Measurements from ENCODE around the gene MCM6. TPM values are rescaled to one million over a fixed set of nuclear protein-coding genes. Genes with fewer than 3 reads are reported as not detected.
A peak's percentile ranks its signal among the peaks of the same experiment; 100 is the strongest.

Gene MCM6
- total and polyA plus RNA-seq, 2 experiments from 2014 or later: 74.7 to 133 TPM

- H2AFZ ChIP-seq: peak overlapping the region; percentile 28
- TF ChIP-seq POLR2AphosphoS5 (IDR thresholded peaks at IDR 0.05; ENCODE audit: low read depth) (no peak), ZNF462 (CRISPR knock-in tag; IDR thresholded peaks at IDR 0.05) (0 out of 2 replicates have a peak, but pooled peaks have one; percentile 9)
- no peak for ATAC-seq
Measured at GRCh38 chr2:135890835-135891234, 14.6 kb upstream of the MCM6 start.

GRCh38 chr2:135890149-135890548 is 13.9 kb upstream of the MCM6 start:
- DNase-seq (ENCODE audit: low spot score) (no peak), ATAC-seq (no peak)
- Mint-ChIP-seq H3K27me3 (ENCODE audit: insufficient read depth, low read depth, poor library complexity) (no peaks in the 10 kb centered on the region), H3K27ac (no peak overlapping the region), H3K4me1 (peaks cover 11% of the 10 kb centered on the region; the same call in 2 of the 3 replicates), H3K4me3 (no peak overlapping the region), H3K36me3 (ENCODE audit: low read depth) (peaks cover 15% of the 10 kb centered on the region; the same call in 2 of the 3 replicates), H3K9me3 (peaks cover 15% of the 10 kb centered on the region)
- Histone ChIP-seq H3K4me3 (no peak overlapping the region), H3K36me3 (ENCODE audit: insufficient read depth) (no peaks in the 10 kb centered on the region), H2AFZ (peak overlapping the region; percentile 28), H3K4me1 (ENCODE audit: insufficient read depth) (peaks cover 10% of the 10 kb centered on the region), H4K20me1 (replicated peaks; ENCODE audit: insufficient read depth) (no peaks in the 10 kb centered on the region), H3K4me2 (no peak overlapping the region), H3K9me2 (ENCODE audit: insufficient read depth) (peaks cover 16% of the 10 kb centered on the region; the same call in 1 of the 2 replicates), H3K79me2 (replicated peaks; ENCODE audit: insufficient read depth) (no peaks in the 10 kb centered on the region), H3F3A (replicated peaks; ENCODE audit: low read depth) (0 out of 2 replicates have a peak, but pooled peaks cover 11% of the 10 kb centered on the region), H3K27ac (ENCODE audit: low read depth) (no peak overlapping the region), H3K27me3 (ENCODE audit: insufficient read depth) (no peaks in the 10 kb centered on the region)
- TF ChIP-seq EZH2phosphoT487 (IDR thresholded peaks at IDR 0.05; ENCODE audit: unreplicated experiment) (no peak), ETS1 (IDR thresholded peaks at IDR 0.05) (no peak), ZNF462 (CRISPR knock-in tag; IDR thresholded peaks at IDR 0.05) (no peak)

More at GRCh38 chr2:135890835-135891234, 14.6 kb upstream of the MCM6 start:
- peaks cover 16% of the 10 kb centered on the region; the same call in 1 of the 2 replicates for H3K9me2 ChIP-seq (ENCODE audit: insufficient read depth)
- no peak overlapping the region; the same call in 1 of the 2 replicates for H3K4me2 ChIP-seq
- H3K27ac ChIP-seq (ENCODE audit: low read depth): peak overlapping the region; percentile 86
- no peaks in the 10 kb centered on the region for H4K20me1 ChIP-seq (replicated peaks; ENCODE audit: insufficient read depth)
- no peak overlapping the region for H3K27ac Mint-ChIP-seq
- no peaks in the 10 kb centered on the region for H3K27me3 Mint-ChIP-seq (ENCODE audit: insufficient read depth, low read depth, poor library complexity)
- peaks cover 15% of the 10 kb centered on the region; the same call in 2 of the 3 replicates for H3K36me3 Mint-ChIP-seq (ENCODE audit: low read depth)
- no peaks in the 10 kb centered on the region for H3K36me3 ChIP-seq (ENCODE audit: insufficient read depth)
- DNase-seq (ENCODE audit: low spot score): no peak
- no peaks in the 10 kb centered on the region for H3K27me3 ChIP-seq (ENCODE audit: insufficient read depth)
- H3K79me2 ChIP-seq (replicated peaks; ENCODE audit: insufficient read depth): no peaks in the 10 kb centered on the region
- H3K4me3 ChIP-seq: no peak overlapping the region
- H3K9me3 Mint-ChIP-seq: peaks cover 15% of the 10 kb centered on the region
- peaks cover 10% of the 10 kb centered on the region for H3K4me1 ChIP-seq (ENCODE audit: insufficient read depth)
- H3F3A ChIP-seq (replicated peaks; ENCODE audit: low read depth): 0 out of 2 replicates have a peak, but pooled peaks cover 11% of the 10 kb centered on the region
- H3K4me3 Mint-ChIP-seq: no peak overlapping the region
- peaks cover 11% of the 10 kb centered on the region; the same call in 2 of the 3 replicates for H3K4me1 Mint-ChIP-seq
